Forelimb muscle (tissue), 1 donor: ENCODE data around the gene IGSF9B. TPM values are rescaled to one million over a fixed set of nuclear protein-coding genes. Genes with fewer than 3 reads are reported as not detected.

Experiments used
- DNase-seq: peaks from one replicate; pipeline ENCODE4 v3.0.0-alpha.2; 2013; ENCODE audit warnings: low read depth
- polyA plus RNA-seq: library from polyadenylated mRNA; unstranded; fragments of 120-200 nt; gene quantifications from one replicate; pipeline ENCODE4 v1.2.1, GENCODE V29; 2013; ENCODE audit not compliant: insufficient read length

IGSF9B gene
- polyA plus RNA-seq, 1 donor: 11.8 TPM

GRCh38 chr11:133920109-133920990 is 36.4 kb downstream of the IGSF9B start:
- no peak for DNase-seq

- DNase-seq: no peak
These were observed 37.2 kb downstream of the IGSF9B start for GRCh38 chr11:133919330-133920108.

GRCh38 chr11:133918608-133919260 is 38.0 kb downstream of the IGSF9B start:
- DNase-seq: no peak

GRCh38 chr11:133917921-133918607 is 38.7 kb downstream of the IGSF9B start:
- no peak for DNase-seq

- no peak for DNase-seq
These were observed 39.9 kb downstream of the IGSF9B start for GRCh38 chr11:133916784-133917440.

GRCh38 chr11:133913761-133914160 is 43.0 kb downstream of the IGSF9B start:
- no peak for DNase-seq

GRCh38 chr11:133911171-133911570 is 45.6 kb downstream of the IGSF9B start:
- no peak for DNase-seq

- DNase-seq: no peak
These were observed 46.7 kb downstream of the IGSF9B start for GRCh38 chr11:133910101-133910500.

- DNase-seq: no peak
These were observed 47.9 kb downstream of the IGSF9B start for GRCh38 chr11:133908827-133909226.

GRCh38 chr11:133907841-133908241 is 48.9 kb downstream of the IGSF9B start:
- no peak for DNase-seq

- no peak for DNase-seq
These were observed 49.6 kb downstream of the IGSF9B start for GRCh38 chr11:133907216-133907615.

- DNase-seq: no peak
These were observed 50.0 kb downstream of the IGSF9B start for GRCh38 chr11:133906746-133907145.

- DNase-seq: no peak
These were observed 50.5 kb downstream of the IGSF9B start for GRCh38 chr11:133906241-133906640.

- DNase-seq: no peak
These were observed 51.1 kb downstream of the IGSF9B start for GRCh38 chr11:133905677-133906156.

- DNase-seq: no peak
These were observed 51.8 kb downstream of the IGSF9B start for GRCh38 chr11:133904818-133905515.

- DNase-seq: no peak
These were observed 52.6 kb downstream of the IGSF9B start for GRCh38 chr11:133903875-133904817.

GRCh38 chr11:133903056-133903455 is 53.7 kb downstream of the IGSF9B start:
- DNase-seq: no peak

GRCh38 chr11:133902506-133902905 is 54.3 kb downstream of the IGSF9B start:
- DNase-seq: no peak

GRCh38 chr11:133901999-133902398 is 54.8 kb downstream of the IGSF9B start:
- no peak for DNase-seq
